ENCODE results near the gene OBSL1. TPM values are rescaled to one million over a fixed set of nuclear protein-coding genes. Genes with fewer than 3 reads are reported as not detected.

The OBSL1 gene
- total RNA-seq, 4 donors from 2014 or later = 85.0 to 135 (median 98.3) TPM

DNA sequence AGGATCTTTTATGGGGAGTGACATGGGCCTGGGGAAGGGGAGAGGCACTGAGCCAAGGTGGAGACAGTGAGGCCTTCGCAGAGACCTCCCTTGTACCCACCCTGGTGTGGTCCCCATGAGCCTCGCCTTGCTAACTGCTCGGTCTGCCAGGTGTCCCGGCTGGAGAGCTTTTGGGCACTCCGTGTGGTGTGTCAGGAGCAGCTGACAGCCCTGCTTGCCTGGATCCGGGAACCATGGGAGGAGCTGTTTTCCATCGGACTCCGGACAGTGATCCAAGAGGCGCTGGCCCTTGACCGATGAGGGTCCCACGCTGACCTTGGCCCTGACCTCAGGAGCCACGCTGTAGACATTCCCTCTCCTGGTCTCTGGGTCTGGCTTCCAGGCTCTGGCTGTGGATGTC lies 44.6 kb upstream of the OBSL1 start:
- no peaks in the 10 kb centered on the region for H3K4me1 ChIP-seq
- 90 to 94% methylated on average over 6 to 8 of the region's 12 CpGs for WGBS, 2 donors
- H3K4me3 ChIP-seq = no peak overlapping the region
- H3K36me3 ChIP-seq = peaks cover 0 to 56% (median 0%) of the 10 kb centered on the region in 3 donors
- no peaks in the 10 kb centered on the region for H3K27me3 ChIP-seq
- no peaks in the 10 kb centered on the region for H3K9me3 ChIP-seq
- no peak overlapping the region for H3K27ac ChIP-seq
- TF ChIP-seq, protein P1, sequence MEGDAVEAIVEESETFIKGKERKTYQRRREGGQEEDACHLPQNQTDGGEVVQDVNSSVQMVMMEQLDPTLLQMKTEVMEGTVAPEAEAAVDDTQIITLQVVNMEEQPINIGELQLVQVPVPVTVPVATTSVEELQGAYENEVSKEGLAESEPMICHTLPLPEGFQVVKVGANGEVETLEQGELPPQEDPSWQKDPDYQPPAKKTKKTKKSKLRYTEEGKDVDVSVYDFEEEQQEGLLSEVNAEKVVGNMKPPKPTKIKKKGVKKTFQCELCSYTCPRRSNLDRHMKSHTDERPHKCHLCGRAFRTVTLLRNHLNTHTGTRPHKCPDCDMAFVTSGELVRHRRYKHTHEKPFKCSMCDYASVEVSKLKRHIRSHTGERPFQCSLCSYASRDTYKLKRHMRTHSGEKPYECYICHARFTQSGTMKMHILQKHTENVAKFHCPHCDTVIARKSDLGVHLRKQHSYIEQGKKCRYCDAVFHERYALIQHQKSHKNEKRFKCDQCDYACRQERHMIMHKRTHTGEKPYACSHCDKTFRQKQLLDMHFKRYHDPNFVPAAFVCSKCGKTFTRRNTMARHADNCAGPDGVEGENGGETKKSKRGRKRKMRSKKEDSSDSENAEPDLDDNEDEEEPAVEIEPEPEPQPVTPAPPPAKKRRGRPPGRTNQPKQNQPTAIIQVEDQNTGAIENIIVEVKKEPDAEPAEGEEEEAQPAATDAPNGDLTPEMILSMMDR (IDR thresholded peaks at IDR 0.05) = no peak
- TF ChIP-seq POLR2A (IDR thresholded peaks at IDR 0.05) = no peak
- no peak for TF ChIP-seq EP300 (IDR thresholded peaks at IDR 0.05)
- DNase-seq (ENCODE audit: low spot score in 2 of 2) = no peak

DNA sequence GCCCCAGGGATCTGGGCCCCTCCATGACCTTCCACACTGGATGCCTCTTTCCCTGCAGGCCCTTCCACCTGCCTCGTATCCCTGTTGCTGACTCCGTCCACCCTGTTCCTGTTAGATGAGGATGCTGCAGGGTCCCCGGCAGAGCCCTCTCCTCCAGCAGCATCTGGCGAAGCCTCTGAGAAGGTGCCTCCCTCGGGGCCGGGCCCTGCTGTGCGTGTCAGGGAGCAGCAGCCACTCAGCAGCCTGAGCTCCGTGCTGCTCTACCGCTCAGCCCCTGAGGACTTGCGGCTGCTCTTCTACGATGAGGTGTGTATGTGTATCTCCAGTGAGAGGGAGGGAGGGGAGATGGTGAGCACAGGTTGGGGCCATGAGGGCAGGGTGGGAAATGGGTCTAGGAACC lies 43.7 kb upstream of the OBSL1 start:
- no peaks in the 10 kb centered on the region for H3K27me3 ChIP-seq
- no peak for TF ChIP-seq EP300 (IDR thresholded peaks at IDR 0.05)
- TF ChIP-seq POLR2A (IDR thresholded peaks at IDR 0.05) = no peak
- TF ChIP-seq, protein P1 (IDR thresholded peaks at IDR 0.05) = no peak
- no peaks in the 10 kb centered on the region for H3K9me3 ChIP-seq
- no peak for DNase-seq (ENCODE audit: low spot score in 2 of 2)
- no peak overlapping the region for H3K27ac ChIP-seq
- peaks cover 0 to 65% (median 0%) of the 10 kb centered on the region in 3 donors for H3K36me3 ChIP-seq
- 83 to 94% methylated on average over 7 to 11 of the region's 11 CpGs for WGBS, 2 donors
- no peak overlapping the region for H3K4me3 ChIP-seq
- H3K4me1 ChIP-seq = no peaks in the 10 kb centered on the region

DNA sequence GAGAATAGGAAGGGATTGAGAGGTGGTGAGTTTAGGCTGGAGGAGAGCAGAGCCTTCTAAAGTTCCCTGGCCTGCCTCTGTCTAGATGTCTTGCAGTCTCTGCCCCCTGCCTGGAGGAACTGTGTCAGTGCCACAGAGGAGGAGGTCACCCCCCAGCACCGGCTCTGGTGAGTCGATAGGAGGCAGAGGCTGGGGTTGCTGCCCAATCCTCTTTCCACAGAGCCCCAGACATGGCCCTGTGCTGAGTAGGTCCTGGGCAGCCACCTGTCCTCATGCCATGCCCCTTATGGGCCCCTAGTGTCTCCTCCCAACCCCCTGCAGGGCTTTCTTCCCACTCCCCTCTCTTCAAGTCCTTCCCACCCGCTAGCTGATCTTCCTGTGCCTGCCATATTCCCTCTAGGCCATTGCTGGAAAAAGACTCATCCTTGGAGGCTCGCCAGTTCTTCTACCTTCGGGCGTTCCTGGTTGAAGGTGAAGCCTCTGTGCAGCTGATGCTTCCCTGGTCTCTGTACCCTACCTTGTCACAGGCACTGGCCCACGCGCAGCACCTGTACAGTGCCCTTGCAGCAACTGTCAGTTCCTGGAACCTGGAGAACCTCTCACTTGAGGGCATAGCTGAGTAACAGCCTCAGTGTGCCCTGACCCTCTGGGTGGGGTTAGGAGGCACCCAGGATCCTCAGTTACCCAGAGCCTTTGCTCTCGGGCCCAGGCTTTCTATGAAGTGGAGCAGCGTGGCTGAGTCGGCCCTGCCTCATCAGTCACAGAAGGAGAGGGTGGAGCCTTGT lies 42.9 kb upstream of the OBSL1 start:
- no peak for DNase-seq (ENCODE audit: low spot score in 2 of 2)
- H3K9me3 ChIP-seq = no peaks in the 10 kb centered on the region
- peaks cover 0 to 73% (median 0%) of the 10 kb centered on the region in 3 donors for H3K36me3 ChIP-seq
- H3K27ac ChIP-seq = no peak overlapping the region
- TF ChIP-seq EP300 (IDR thresholded peaks at IDR 0.05) (no peak), POLR2A (IDR thresholded peaks at IDR 0.05) (no peak)
- TF ChIP-seq, protein P1 (IDR thresholded peaks at IDR 0.05) = no peak
- H3K27me3 ChIP-seq = no peaks in the 10 kb centered on the region
- WGBS, 2 donors = 91 to 96% methylated on average over 8 to 11 of the region's 11 CpGs
- H3K4me3 ChIP-seq = no peak overlapping the region
- peaks cover 0 to 4% (median 0%) of the 10 kb centered on the region in 4 donors for H3K4me1 ChIP-seq

DNA sequence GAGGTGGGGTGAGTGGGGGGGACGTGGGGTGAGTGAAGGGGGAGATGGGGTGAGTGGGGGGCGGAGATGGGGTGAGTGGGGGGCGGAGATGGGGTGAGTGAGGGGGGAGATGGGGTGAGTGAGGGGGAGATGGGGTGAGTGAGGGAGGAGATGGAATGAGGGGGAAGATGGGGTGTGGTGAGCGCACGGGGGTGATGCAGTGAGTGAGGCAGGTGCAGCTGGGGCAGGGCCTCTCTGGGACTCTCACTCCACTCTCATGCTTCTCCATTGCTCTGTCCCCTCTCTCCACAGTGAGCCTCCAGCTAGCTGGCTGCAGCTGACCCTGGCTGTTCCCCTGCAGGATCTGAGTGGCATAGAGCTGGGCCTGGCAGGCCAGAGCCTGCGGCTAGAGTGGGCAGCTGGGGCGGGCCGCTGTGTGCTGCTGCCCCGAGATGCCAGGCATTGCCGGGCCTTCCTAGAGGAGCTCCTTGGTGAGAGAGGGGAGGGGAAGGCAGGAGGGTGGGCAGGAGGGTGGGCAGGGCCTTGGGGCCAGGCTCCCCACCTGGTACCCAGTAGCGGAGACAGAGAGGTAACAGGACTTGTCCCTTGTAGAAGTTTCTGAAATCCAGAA lies 42.2 kb upstream of the OBSL1 start:
- Histone ChIP-seq H3K36me3 (peaks cover 0 to 80% (median 0%) of the 10 kb centered on the region in 3 donors), H3K4me1 (peaks cover 0 to 11% (median 0%) of the 10 kb centered on the region in 4 donors), H3K27ac (no peak overlapping the region), H3K4me3 (no peak overlapping the region), H3K9me3 (no peaks in the 10 kb centered on the region), H3K27me3 (no peaks in the 10 kb centered on the region)
- TF ChIP-seq, protein P1 (IDR thresholded peaks at IDR 0.05) = no peak
- TF ChIP-seq POLR2A (IDR thresholded peaks at IDR 0.05) = no peak
- no peak for TF ChIP-seq EP300 (IDR thresholded peaks at IDR 0.05)
- WGBS, 2 donors = 85 to 93% methylated on average over 10 to 11 of the region's 11 CpGs
- DNase-seq (ENCODE audit: low spot score in 2 of 2) = no peak

All from tibial nerve (tissue), 4 donors.